ENCODE data around the gene GNAI3. TPM values are rescaled to one million over a fixed set of nuclear protein-coding genes. Genes with fewer than 3 reads are reported as not detected.

GNAI3 gene
- total and polyA plus RNA-seq, 2 of the 8 experiments (the other 6 are each of a cell fraction or from before 2014, with no cell fraction given) = 4.0 to 9.8 TPM

DNA sequence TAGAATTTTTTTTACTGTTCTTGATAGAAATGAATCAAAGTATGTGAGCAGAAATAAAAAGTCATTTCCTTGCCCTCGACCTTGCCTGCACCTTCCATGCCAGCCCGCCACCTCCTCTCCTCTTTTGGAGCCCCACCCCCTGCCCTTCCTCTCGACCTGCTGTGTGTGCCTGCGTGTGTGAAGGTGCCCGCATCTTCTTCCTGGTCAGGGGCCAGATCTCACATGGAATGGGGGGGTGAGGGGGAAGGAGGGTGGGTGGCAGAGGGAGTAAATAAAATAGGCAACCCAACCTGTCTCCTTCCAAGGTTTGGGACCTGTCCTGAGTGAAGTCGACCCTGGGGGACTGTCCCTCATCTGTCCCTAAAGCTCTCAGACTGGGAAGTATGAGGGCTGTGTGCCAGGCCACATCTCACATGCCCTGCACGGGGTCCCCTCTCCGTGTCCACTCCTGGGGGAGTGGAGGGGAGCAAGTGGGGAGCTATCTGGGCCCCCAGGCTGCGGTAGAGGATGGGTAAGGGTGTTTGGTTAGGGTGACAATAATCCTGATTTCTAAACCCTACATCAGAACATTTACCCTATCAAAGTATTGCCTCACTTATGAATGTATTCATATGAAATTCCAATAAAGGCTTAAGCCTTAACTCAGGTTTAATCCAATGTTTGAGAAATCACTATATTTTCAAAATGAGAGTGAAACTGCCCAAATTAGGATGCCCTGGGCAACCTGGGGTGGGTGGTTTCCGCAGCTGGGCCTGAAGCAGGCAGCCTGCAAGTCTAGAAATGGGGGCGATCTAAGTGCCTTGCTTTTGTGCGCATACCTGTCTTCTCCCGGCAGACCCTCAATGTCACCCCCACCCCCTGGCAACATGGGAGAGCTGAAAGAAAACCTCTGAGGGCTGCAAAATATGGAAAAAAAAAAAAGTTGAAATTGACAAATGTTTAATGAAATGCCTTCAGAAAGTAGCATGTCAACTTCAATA is 86.6 kb downstream of the GNAI3 start:
- H3K9ac ChIP-seq (replicated peaks in 1 of 4; ENCODE audit: extremely low read depth in 1 of 4, low read depth in 3 of 4, low read length in 3 of 4) = no peak overlapping the region
- no peak overlapping the region for H2BK12ac ChIP-seq (ENCODE audit: low read depth, low read length)
- FAIRE-seq (no peak), DNase-seq (ENCODE audit: low read depth in 1 of 2, low spot score in 2 of 2) (peak in 1 of 2 experiments; percentile 40)
- H3K4me3 ChIP-seq (ENCODE audit: extremely low read depth in 1 of 4, insufficient read depth in 2 of 4, low read depth in 3 of 4, low read length in 4 of 4) = no peak overlapping the region
- WGBS, 2 experiments (ENCODE audit: extremely low coverage in 1 of 2, insufficient coverage in 1 of 2, insufficient read length in 1 of 2, insufficient replicate concordance in 2 of 2, low coverage in 1 of 2, low lambda C conversion rate in 2 of 2, missing lambda C conversion rate in 1 of 2) = 77% methylated on average over 12 of the region's 13 CpGs; no CpG with 5 or more reads in 1 of the 2 experiments
- H3K14ac ChIP-seq (ENCODE audit: insufficient read length) = no peak overlapping the region
- H4K91ac ChIP-seq (replicated peaks; ENCODE audit: insufficient read length, low read length) = no peak overlapping the region
- peaks cover 0 to 6% of the 10 kb centered on the region in 2 experiments for H4K20me1 ChIP-seq (replicated peaks in 1 of 2; ENCODE audit: control insufficient read depth in 1 of 2, insufficient read depth in 2 of 2, low read length in 2 of 2)
- no peaks in the 10 kb centered on the region for H3K79me1 ChIP-seq (ENCODE audit: low read depth, low read length)
- no peaks in the 10 kb centered on the region for H3K23me2 ChIP-seq (ENCODE audit: low read depth, low read length)
- H2AK5ac ChIP-seq (ENCODE audit: low read depth, low read length) = no peak overlapping the region
- H3K36me3 ChIP-seq (ENCODE audit: control insufficient read depth in 2 of 4, insufficient read depth in 4 of 4, low read length in 3 of 4) = peaks cover 0 to 6% (median 5%) of the 10 kb centered on the region in 4 experiments; a peak in 6 of 8 replicates
- H2BK120ac ChIP-seq (replicated peaks; ENCODE audit: low read depth, low read length) = no peak overlapping the region
- H3K27me3 ChIP-seq (replicated peaks in 1 of 4; ENCODE audit: control insufficient read depth in 3 of 4, extremely low read depth in 1 of 4, insufficient read depth in 3 of 4, low read length in 3 of 4) = no peaks in the 10 kb centered on the region
- no peak overlapping the region for H2AFZ ChIP-seq (ENCODE audit: low read length)
- H3K56ac ChIP-seq (replicated peaks; ENCODE audit: insufficient read length, low read depth, low read length) = no peak overlapping the region
- peaks cover 5 to 8% (median 6%) of the 10 kb centered on the region in 4 experiments; a peak in 6 of 7 replicates for H3K4me1 ChIP-seq (replicated peaks in 1 of 4; ENCODE audit: control insufficient read depth in 3 of 4, insufficient read depth in 4 of 4, low read length in 3 of 4)
- H4K8ac ChIP-seq (ENCODE audit: extremely low read depth, insufficient read depth, low read length) = peak overlapping the region; percentile 12; the same call in 1 of the 2 replicates
- no peak overlapping the region for H4K5ac ChIP-seq (ENCODE audit: insufficient read length, low read depth, low read length)
- ChIA-PET POLR2A (ENCODE audit: partially characterized antibody) (interaction anchor here (0.8 to 1.6 kb wide), 4 partner anchors 9 to 87 kb away, joined by 3 to 5 read pairs (median 3); partner anchors contain the start of gene GNAI3), CTCF (ENCODE audit: partially characterized antibody) (interaction anchor here (1.0 to 9.0 kb wide), 16 partner anchors 17 to 344 kb away, joined by 3 to 185 read pairs (median 4); partner anchors contain the start of genes GNAI3, GSTM1 and GSTM4)
- no peak overlapping the region for H2BK5ac ChIP-seq (ENCODE audit: low read depth, low read length)
- TF ChIP-seq JUND (IDR thresholded peaks at IDR 0.05; ENCODE audit: low read length) (no peak), TAF7 (optimal IDR thresholded peaks at IDR 0.05; ENCODE audit: borderline replicate concordance, low read depth, low read length) (no peak), BACH1 (IDR thresholded peaks at IDR 0.05; ENCODE audit: low read length) (no peak), GTF2F1 (IDR thresholded peaks at IDR 0.05; ENCODE audit: borderline replicate concordance, low read depth, low read length) (no peak), SAP30 (IDR thresholded peaks at IDR 0.05; ENCODE audit: insufficient read depth, insufficient replicate concordance, low read length) (no peak), SIRT6 (IDR thresholded peaks at IDR 0.05; ENCODE audit: low read length) (no peak), JUN (IDR thresholded peaks at IDR 0.05; ENCODE audit: low read depth, low read length) (no peak), CREB1 (IDR thresholded peaks at IDR 0.05) (no peak)
- TF ChIP-seq, protein P1, sequence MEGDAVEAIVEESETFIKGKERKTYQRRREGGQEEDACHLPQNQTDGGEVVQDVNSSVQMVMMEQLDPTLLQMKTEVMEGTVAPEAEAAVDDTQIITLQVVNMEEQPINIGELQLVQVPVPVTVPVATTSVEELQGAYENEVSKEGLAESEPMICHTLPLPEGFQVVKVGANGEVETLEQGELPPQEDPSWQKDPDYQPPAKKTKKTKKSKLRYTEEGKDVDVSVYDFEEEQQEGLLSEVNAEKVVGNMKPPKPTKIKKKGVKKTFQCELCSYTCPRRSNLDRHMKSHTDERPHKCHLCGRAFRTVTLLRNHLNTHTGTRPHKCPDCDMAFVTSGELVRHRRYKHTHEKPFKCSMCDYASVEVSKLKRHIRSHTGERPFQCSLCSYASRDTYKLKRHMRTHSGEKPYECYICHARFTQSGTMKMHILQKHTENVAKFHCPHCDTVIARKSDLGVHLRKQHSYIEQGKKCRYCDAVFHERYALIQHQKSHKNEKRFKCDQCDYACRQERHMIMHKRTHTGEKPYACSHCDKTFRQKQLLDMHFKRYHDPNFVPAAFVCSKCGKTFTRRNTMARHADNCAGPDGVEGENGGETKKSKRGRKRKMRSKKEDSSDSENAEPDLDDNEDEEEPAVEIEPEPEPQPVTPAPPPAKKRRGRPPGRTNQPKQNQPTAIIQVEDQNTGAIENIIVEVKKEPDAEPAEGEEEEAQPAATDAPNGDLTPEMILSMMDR (IDR thresholded peaks at IDR 0.05; ENCODE audit: control extremely low read depth in 1 of 3, insufficient read depth in 1 of 3, low read depth in 1 of 3, low read length in 3 of 3) = no peak
- H3K27ac ChIP-seq (ENCODE audit: low read depth, low read length) = no peak overlapping the region
- H3K18ac ChIP-seq (ENCODE audit: extremely low read depth, low read length) = no peak overlapping the region
- no peak overlapping the region for H2BK20ac ChIP-seq (ENCODE audit: low read length)
- H3K23ac ChIP-seq (ENCODE audit: insufficient read length) = no peak overlapping the region
- no peak overlapping the region for H2BK15ac ChIP-seq (ENCODE audit: low read length)
- H3K4ac ChIP-seq (replicated peaks; ENCODE audit: insufficient read length, low read depth, low read length) = no peak overlapping the region
- no peaks in the 10 kb centered on the region for H3K79me2 ChIP-seq (ENCODE audit: control insufficient read depth in 1 of 2, insufficient read depth in 2 of 2, low read length in 2 of 2)
- H3K9me3 ChIP-seq (ENCODE audit: insufficient read depth in 2 of 2, low read depth in 1 of 2, low read length in 1 of 2) = no peaks in the 10 kb centered on the region
- no peak overlapping the region for H3K4me2 ChIP-seq (ENCODE audit: insufficient read depth in 1 of 2, low read depth in 2 of 2, low read length in 2 of 2)

All from H1 (cell line).